DLD1 (cell line): ENCODE data around the gene TGM4.

Source experiments
- in situ Hi-C: cut with HindIII; loops from 2 replicates; pipeline ENCODE4 v1.10.0; 2017; ENCODE audit warnings: low sequenced_read_pairs

The TGM4 gene

DNA sequence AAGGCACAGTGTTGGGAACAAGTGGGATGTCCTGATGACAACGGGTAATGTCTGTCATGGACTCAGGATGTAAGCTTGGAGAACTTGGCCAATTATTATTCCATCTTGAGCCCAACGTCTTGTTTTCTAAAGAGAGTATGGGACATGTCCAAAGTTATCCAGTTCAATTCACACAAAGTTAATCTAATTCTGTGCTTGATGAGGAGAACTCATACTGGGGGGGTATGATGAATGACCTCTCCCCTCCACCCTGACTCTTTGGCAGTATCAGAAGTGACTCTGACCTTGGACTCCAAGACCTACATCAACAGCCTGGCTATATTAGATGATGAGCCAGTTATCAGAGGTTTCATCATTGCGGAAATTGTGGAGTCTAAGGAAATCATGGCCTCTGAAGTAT, 36.3 kb downstream of the TGM4 start:
- in situ Hi-C loops = loop anchor here (25.0 kb wide), 1 partner anchor 373 kb away; no protein-coding TSS in a partner anchor

DNA sequence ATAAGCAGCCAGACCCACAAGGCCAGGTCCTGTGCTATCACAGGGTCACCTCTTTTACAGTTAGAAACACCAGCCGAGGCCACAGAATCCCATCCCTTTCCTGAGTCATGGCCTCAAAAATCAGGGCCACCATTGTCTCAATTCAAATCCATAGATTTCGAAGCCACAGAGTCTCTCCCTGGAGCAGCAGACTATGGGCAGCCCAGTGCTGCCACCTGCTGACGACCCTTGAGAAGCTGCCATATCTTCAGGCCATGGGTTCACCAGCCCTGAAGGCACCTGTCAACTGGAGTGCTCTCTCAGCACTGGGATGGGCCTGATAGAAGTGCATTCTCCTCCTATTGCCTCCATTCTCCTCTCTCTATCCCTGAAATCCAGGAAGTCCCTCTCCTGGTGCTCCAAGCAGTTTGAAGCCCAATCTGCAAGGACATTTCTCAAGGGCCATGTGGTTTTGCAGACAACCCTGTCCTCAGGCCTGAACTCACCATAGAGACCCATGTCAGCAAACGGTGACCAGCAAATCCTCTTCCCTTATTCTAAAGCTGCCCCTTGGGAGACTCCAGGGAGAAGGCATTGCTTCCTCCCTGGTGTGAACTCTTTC, 39.6 kb downstream of the TGM4 start:
- in situ Hi-C loops = loop anchor here (25.0 kb wide), 1 partner anchor 377 kb away; no protein-coding TSS in a partner anchor

DNA sequence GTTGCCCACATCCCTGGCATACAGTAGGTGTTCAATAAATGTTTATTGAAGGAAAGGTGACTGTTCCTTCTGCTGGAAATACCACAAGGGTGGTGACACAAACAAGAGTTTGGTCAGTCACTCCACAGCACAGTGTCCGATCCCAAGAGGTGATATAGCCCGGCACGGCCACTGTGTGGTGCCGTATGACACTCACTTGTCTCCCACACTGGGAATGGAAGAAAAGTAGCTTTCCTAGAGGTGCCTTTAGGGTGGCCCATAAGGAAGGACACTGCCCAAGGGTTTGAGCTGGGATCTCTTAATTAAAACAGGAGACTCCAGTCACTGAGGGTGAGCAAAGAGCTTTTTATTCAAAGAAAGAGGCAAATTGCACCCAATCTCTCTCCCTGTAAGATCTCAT, 40.5 kb downstream of the TGM4 start:
- in situ Hi-C loops = loop anchor here (25.0 kb wide), 1 partner anchor 378 kb away; no protein-coding TSS in a partner anchor

DNA sequence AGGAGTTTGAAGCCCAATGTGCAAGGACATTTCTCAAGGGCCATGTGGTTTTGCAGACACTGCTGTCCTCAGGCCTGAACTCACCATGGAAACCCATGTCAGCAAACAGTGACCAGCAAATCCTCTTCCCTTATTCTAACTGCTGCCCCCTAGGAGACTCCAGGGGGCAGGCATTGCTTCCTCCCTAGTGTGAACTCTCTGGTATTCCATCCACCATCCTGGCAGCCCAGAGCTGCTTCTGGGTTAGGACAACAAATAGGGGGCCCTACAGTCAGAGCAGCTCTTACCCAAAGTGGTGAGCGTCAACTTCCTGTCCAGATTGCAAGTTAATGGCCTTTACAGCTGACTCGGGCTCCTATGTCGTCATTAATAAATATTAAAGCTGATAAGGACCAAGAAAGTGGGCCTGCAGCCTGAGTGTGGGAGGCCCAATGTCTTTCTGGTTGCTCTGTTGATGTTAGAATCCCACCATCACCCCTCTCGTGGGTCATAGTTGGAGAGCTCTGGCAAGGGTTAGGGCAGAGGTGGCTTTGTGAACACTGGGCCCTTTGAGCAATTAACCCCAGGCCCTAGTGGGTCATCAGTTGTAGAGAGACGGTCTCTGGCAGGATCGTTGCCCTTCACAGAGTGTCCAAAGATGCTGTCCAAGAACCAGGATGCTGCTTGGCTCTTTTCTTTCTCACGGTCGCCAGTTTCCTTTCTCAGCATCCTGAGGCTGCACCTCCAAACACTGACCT, 41.5 kb downstream of the TGM4 start:
- in situ Hi-C loops = loop anchor here (25.0 kb wide), 1 partner anchor 379 kb away; no protein-coding TSS in a partner anchor

DNA sequence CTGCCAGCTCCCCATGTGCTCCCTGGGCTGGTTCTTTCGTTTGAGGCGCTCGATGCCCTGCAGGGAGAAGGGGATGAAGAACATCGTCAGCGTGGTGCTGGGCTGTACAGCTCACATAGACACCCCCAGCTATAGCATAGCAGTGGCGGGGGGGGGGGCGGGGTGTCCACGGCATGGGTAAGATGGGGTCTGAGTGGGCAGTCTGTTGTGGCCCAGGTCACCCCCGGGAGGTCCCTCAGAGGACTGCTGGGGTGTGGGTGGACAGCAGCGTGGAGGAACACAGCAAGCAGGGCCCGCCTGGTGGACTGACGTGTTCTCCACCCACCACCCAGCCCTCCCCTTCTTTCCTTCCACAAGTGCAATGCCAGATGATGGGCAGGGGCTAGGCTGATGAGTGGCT, 43.7 kb downstream of the TGM4 start:
- in situ Hi-C loops = loop anchor here (25.0 kb wide), 1 partner anchor 381 kb away; no protein-coding TSS in a partner anchor

DNA sequence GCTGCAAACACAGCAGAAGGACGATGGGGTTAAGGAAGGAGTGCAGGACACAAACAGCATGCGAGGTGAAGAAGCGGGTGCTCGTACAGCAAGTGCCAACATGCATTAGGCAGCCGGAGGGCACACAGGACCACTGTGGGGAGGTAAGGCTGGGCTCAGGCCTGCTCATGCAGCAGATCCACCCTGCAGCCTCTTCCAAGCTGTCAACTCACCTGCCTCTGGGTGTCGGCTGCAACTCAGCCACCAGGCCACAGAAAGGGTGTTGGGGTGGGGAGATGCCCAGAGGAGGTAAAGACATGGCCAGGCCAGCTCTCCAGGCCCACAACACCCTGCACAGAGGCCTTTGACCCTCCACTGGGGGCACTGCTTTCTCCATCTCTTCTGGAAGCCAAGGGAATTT, 44.2 kb downstream of the TGM4 start:
- in situ Hi-C loops = loop anchor here (25.0 kb wide), 1 partner anchor 381 kb away; no protein-coding TSS in a partner anchor

DNA sequence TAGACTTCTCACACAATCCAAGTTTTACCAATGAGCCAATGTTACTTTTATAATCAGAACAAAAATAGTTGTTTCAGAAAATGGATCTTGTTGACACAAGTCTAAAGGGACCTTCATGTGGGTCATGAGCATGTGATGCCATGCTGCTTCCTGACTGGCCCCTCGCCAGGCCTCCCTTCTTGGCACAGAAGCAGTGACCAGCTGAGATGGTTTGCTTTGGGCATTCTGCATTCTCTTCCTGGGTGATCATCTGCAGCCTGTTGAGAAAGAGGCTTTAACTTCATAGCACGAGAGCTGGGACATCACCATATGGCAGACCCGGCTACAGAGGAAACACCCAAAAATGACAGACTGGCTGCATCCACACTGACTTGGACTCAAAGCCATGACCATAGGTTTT, 45.7 kb downstream of the TGM4 start:
- in situ Hi-C loops = loop anchor here (25.0 kb wide), 1 partner anchor 383 kb away; no protein-coding TSS in a partner anchor

DNA sequence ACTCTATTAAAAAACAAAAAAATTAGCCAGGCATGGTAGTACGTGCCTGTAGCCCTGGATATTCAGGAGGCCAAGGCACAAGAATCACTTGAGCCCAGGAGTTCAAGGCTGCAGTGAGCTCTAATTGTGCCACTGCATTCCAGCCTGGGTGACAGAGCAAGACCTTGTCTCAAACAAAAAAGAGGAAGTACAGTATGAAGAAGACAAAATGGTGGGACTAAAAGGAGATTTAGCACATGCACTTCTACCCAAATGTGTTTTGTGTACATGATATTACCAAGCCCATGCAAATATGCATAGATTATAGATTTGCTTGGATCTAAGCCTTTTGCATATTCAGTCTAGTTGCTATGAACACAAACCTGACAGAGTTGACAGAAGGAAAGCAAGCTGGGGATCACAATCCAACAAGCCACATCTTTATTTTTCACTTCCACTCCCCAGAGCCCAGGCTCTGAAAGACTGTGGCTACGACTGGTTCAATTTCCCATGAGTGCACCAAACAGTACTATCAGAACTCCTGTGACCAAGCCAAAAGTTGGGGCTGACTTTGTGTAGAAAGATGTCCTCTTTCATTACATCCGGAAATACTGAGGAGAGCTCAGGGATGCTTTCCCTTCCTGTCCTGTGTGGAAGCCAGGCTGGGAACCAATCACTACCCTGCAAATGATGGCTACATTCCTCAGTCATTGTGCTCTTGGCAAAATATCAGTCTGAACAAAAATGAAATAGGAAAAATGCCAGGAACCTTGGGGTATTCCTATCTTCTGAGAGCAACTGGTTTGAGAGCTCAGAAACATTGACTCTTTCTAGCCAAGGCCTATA, 49.4 kb downstream of the TGM4 start:
- in situ Hi-C loops = loop anchor here (25.0 kb wide), 1 partner anchor 387 kb away; no protein-coding TSS in a partner anchor

DNA sequence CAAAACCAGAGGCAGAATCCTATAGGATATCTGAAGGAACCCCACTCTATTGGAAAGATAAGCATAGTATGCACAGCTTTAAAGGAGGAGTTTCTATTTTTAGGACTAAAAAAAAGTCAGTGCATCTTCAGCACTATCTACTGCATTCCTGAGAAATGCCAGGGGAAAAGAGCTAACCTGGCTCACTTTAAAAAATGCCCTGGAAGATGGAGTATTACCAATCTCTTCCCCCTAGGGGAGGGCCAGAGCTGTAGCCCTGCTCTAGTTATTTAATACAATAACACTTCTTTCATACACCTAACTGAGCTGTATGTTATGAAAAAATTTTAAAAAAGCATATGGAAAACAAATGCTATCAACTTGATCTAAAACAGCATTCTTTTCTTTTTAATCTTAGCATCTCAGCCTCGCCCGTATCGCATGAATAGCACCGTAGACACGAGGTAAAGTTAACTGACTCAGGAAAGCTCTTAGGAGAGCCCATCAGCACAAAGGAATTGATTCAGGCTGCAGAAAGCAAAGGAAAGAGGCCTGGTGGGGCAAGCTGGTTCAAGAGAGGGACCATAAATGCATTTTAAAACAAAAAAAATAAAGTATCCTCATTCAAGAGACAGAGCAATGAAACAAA, 50.2 kb downstream of the TGM4 start:
- in situ Hi-C loops = loop anchor here (25.0 kb wide), 1 partner anchor 387 kb away; no protein-coding TSS in a partner anchor

DNA sequence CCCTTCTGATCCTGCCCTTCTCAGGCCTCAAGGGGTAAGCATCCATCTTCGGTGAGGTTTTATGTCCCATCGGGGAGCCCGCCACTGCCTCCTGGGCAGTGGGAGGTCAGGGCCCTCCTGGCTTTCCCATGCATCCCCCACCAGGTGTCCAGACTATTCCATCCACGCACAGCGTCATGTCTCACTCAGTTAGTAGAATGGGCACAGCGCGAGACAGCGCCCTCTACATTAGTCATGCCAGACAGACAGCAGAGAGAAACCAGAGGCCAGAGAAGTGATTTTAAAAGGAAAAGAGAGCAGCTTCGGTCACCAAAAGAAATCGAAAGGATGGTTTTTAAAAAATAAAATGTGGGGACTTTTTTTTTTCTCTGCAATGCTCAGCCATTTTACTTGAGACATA, 51.8 kb downstream of the TGM4 start:
- in situ Hi-C loops = no loop called here

DNA sequence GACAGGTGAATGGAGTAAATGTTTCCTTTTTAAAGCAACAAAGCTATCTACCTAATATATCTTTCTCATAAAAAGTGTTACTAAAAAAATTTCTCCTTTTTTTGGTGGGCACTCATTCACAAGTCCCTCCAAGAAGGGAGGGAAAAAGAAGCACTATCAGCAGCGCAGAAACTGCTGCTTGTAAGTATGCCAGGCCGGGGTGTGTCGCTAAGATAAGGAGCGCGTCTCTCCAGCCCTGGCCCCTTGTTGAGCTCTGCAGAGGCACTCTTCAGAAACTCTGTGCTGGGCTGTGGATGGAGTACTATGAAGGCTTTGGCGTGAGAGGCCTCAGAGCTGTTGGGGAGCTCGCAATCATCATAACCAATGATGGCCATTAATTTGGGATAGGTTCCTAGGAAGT, 52.5 kb downstream of the TGM4 start:
- in situ Hi-C loops = no loop called here

DNA sequence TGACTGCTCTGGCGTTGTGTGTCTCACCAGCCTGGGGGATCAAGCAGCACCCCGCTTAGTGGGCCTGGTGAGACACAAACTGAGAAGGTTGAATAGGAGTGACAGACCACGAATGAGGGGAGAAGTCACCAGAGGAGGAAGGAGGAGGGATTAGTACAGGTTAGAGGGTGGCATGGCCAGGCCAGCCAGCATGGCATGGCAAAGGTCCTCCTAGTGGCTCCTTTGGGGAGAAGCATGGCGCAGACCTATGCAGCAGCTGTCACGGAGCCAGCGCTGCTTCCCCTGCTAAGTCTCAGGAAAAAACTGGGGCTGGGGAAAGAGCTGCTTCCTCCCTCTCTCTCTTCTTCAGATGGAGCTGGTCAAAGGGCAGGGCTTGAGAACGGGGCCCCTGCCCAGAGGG, 53.0 kb downstream of the TGM4 start:
- in situ Hi-C loops = no loop called here

DNA sequence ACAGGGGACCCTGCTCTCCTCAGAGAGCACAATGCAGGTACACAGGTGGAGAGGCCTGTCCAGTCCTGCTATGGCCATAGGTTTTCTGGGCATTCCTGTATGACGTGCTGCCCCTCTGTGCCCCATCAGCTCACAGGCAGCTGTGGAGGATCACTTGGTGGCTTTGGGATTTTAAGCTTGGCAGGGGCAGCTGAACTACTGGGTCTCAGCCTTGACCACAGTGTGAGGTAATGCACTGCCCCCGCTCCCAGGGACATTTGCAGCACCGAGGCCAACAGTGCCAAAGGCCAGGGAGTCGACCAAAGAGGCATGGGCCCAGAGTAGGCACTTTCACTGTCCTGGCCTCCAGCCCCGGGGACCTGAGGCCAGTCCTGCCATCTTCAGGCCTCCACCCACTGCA, 55.4 kb downstream of the TGM4 start:
- in situ Hi-C loops = no loop called here

DNA sequence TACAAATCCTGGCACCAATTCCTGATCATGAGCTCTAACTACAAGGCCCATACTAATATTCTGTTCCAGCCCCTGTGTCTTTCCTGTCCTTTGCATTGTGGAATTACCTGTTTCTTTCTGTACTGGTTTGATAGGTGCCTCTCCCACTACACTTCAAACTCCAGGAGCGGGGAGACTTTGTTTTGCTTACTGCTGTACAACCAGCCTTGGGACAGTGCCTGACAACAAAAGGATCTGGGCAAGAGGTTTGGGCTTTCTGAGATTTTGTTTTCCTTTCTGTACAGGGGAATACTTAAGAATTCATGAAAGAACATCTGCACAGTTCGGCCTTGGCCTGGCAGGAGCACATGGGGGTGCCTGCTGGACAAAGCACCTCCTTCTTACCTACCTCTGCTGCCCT, 56.5 kb downstream of the TGM4 start:
- in situ Hi-C loops = no loop called here

DNA sequence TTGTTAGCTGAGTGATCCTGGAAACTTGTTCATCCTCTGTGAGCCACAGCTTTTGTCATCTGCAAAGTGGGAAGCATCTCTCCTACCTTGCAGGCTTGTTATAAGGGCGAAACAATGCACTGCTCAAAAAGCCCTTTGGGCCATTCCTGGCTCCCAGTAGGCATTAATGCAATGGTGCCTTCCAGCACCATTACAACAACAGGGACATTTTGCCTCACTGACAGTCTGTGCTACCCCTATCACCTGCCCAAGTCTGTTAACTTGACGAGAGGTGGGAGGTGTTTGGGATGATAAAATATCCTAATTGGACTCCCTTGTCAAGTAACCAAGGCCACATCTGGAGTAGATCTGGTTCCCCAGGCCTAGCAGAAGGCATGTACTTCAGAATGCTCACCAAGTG, 57.4 kb downstream of the TGM4 start:
- in situ Hi-C loops = no loop called here

DNA sequence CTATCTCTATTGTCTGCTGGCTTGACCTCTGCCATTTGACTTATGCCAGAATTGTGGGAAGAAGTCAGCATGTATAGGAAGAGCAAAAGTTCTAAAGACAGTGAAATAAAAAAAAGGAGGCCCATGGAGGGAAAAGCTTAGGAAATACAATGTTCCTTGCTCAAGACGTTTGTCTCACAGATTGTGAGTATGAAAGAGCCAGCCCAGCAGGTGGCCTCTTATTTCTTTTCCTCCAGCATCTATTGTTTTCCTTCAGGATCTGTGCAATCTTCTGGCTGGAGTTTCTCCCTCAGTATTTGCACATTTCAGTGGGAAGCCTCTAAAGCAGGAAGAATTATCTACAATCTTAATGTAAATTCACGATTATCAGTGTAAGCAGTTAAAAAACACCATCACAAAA, 57.9 kb downstream of the TGM4 start:
- in situ Hi-C loops = no loop called here

DNA sequence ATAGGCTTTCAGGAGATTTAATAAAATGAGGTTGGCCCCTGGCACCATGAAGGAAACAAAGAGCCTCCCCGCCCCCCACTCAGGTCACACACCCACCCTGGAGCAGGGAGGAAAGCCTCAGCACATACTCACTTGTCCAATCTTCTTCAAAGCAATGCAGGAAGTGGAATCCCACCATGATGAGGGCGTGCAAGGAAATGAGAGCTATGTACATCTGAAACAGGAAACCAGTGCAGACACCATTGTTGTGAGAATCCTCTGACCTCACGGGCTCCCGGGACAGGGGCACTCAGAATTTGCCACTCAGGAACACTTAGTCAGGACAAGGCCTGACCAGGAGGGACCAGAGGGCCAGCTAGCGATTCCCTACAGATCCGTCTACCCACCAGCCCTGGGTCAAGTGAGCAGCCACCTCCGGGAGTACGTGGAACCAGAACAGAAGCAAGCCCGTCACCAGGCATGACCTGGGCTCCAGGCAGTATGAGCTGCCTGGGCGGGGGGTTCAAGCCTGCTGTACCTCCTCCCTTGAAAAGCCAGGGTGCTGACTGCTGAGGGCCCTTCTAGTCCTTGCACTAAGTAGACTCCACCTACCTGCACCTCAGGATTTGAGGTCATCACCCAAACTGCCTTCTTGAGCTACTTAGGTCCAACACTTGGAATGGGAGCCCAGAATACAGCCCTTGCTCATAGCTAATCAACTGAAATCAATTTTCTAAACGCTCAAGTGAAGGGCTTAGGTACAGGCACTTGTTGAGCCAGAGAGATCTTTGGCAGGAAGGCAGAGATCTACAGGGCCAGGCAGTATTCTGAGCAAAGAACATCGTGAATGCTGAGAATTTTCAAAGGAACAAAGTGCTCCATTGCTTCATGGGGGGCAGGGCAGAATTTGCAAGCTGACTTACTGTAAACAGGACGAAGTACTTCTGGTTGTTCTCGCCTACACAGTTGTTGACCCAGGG, 58.9 kb downstream of the TGM4 start:
- in situ Hi-C loops = no loop called here

DNA sequence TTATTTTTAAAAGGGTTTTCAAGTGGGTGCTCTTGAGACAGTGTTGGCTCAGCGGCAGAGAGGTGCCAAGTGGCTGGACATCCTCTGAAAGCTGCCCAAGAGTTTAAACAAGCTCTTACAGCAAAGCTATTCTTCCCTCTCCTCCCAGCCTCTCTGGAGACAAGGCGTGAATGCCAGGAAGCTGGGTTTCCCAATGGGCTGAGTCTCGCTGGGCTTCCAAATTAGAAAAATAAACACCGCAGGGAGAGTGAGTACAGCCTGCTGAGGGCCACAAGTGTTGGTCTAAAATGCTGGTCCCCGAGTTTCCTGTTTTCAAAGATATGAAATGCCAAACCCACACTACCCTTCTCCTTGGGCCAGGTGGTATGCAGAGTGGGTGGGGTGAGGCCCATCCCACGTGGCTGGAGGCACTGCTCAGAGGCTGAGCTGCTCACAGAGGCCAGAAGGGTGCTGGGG, 65.2 kb downstream of the TGM4 start:
- in situ Hi-C loops = no loop called here

DNA sequence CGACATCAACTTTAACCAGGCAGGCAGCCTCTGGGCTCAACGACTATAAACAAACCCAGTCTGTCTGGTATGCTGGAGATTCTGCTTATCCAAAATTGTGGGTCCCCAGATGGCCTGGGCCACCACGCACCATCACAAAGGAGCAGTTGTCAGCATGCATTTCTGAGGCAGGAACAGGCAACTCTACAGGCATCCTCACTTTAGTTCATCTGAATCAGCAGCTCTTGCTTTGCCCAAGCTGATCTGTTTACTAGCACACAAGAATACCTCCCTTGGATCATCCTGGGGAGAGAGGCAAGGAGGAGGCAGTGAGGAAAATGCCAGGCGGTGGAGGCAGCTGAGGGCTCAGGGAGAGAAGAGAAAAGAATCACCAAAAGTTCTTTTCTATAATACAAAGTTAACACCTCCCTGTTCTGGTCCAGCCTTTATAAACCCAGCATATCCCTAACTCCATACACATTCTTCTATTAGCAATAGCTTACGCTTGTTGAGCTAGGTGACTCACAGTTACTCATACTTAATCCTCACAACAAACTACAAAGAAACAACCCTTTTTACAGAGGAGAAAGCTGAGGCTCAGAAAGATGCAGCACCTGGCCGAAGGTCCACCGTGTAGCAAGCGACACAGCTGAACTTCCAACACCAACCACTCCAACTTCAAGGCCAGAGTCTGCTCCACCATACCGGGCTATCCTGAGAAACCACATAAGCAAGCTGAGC, 68.0 kb downstream of the TGM4 start:
- in situ Hi-C loops = no loop called here
